ENCODE data around the gene MED8. TPM values are rescaled to one million over a fixed set of nuclear protein-coding genes. Genes with fewer than 3 reads are reported as not detected.

The MED8 gene
- total and polyA plus RNA-seq, 9 of the 15 experiments (the other 6 are each of a cell fraction or from before 2014, with no cell fraction given) = 23.0 to 120 (median 56.4) TPM

GRCh38 chr1:43358746-43359693 is 30.6 kb downstream of the MED8 start, which contains the start of gene CDC20 (continued):
- TF ChIP-seq RUNX1 (IDR thresholded peaks at IDR 0.05; ENCODE audit: low read depth) (no peak), RBM25 (IDR thresholded peaks at IDR 0.05; ENCODE audit: low read depth, low read length, severe bottlenecking) (peak; percentile 95), HOXB6 (CRISPR knock-in tag; IDR thresholded peaks at IDR 0.05; ENCODE audit: borderline replicate concordance) (peak; percentile 27; the same call in 1 of the 2 replicates), ZNF592 (IDR thresholded peaks at IDR 0.05) (no peak), PHF21A (IDR thresholded peaks at IDR 0.05; ENCODE audit: borderline replicate concordance, low read depth) (no peak), YY1 (IDR thresholded peaks at IDR 0.05; ENCODE audit: borderline replicate concordance in 1 of 3, control insufficient read depth in 1 of 3, extremely low read depth in 1 of 3, insufficient read depth in 3 of 3, insufficient read length in 1 of 3, insufficient replicate concordance in 2 of 3, low read depth in 1 of 3, low read length in 2 of 3) (peak in 1 of 3 experiments; percentile 7), FIP1L1 (IDR thresholded peaks at IDR 0.05; ENCODE audit: low read depth, low read length, poor library complexity, severe bottlenecking) (no peak), CBX1 (IDR thresholded peaks at IDR 0.05; ENCODE audit: low read depth) (no peak), FOXA3 (CRISPR knock-in tag; conservative IDR thresholded peaks at IDR 0.05 in 1 of 2, IDR thresholded peaks at IDR 0.05 in 1 of 2) (no peak; a peak in 1 of 4 replicates), ZBTB1 (CRISPR knock-in tag; IDR thresholded peaks at IDR 0.05; ENCODE audit: borderline replicate concordance, low read depth) (peak; percentile 61; the same call in 1 of the 2 replicates), ZNF79 (CRISPR knock-in tag; IDR thresholded peaks at IDR 0.05; ENCODE audit: low read depth) (no peak), CREB3 (tag; conservative IDR thresholded peaks at IDR 0.05; ENCODE audit: low read depth) (no peak), CHD2 (IDR thresholded peaks at IDR 0.05; ENCODE audit: low read depth, low read length) (peak; percentile 98), ZNF347 (CRISPR knock-in tag; IDR thresholded peaks at IDR 0.05; ENCODE audit: low read depth) (no peak), SRSF9 (IDR thresholded peaks at IDR 0.05; ENCODE audit: borderline replicate concordance, low read depth, low read length) (no peak), THRAP3 (IDR thresholded peaks at IDR 0.05; ENCODE audit: borderline replicate concordance) (no peak), ZNF431 (CRISPR knock-in tag; IDR thresholded peaks at IDR 0.05) (0 out of 2 replicates have a peak, but pooled peaks have one; percentile 37), HDAC6 (IDR thresholded peaks at IDR 0.05; ENCODE audit: low read depth, low read length) (no peak), RHOXF2B (CRISPR knock-in tag; conservative IDR thresholded peaks at IDR 0.05) (no peak)
